HepG2 (cell line): ENCODE results near the gene MAVS. TPM values are rescaled to one million over a fixed set of nuclear protein-coding genes. Genes with fewer than 3 reads are reported as not detected.

ENCODE experiments used
- ATAC-seq: fragments of 200-7000 bp; cut with Tn5 transposase; 3 replicates; pipeline ENCODE4 v1.9.1; 2020; ENCODE audit warnings: mild to moderate bottlenecking, moderate library complexity
- BruUV-seq: library from RNA; stranded (reverse); fragments of 400-500 nt; replicated peaks from 2 replicates; lab custom pipeline; 2021; lab: Mats Ljungman, UMichigan
- CTCF ChIA-PET: fragments of 300-600 bp; formaldehyde crosslinking; extraction: SDS; loops from one replicate; lab custom pipeline; 2021; ENCODE audit warnings: low total read pairs, inconsistent platforms, low intra/inter-chr PET ratio; lab: Yijun Ruan, JAX
- POLR2A ChIA-PET: fragments of 350-600 bp; sonication (Branson Sonifier 250); formaldehyde crosslinking; loops from one replicate; lab custom pipeline; 2020; ENCODE audit warnings: antibody characterized with exemption, inconsistent platforms; lab: Yijun Ruan, JAX
- DNase-seq: peaks from one replicate; pipeline ENCODE4 v3.0.0-alpha.2; 2015; ENCODE audit warnings: low spot score
- FAIRE-seq: peaks from 3 replicates; lab custom pipeline; 2011; peaks lifted over from hg19 to GRCh38; lab: Jason Lieb, UNC
- H2AFZ ChIP-seq: one replicate; pipeline ENCODE4 v1.6.1; 2011; ENCODE audit warnings: low read length, inconsistent platforms
- H3K27ac ChIP-seq: fragments of 300-600 bp; 3 replicates; pipeline ENCODE4 v1.8.0; 2011; ENCODE audit warnings: mixed run types, mild to moderate bottlenecking, mixed read lengths, low read length, inconsistent platforms; ENCODE audit not compliant: insufficient read depth; ENCODE audit errors: extremely low read length
- H3K27me3 ChIP-seq, 2 experiments: fragments of 200-600 bp in 1 of 2; 2 replicates in 1 of 2; 3 replicates in 1 of 2; pipeline versions ENCODE4 v1.6.0 to v1.8.0; 2011; ENCODE audit warnings: low read length in 2 of 2, mild to moderate bottlenecking in 2 of 2, moderate library complexity in 2 of 2, inconsistent platforms in 1 of 2; ENCODE audit not compliant: insufficient read depth in 2 of 2, control insufficient read depth in 1 of 2
- H3K36me3 ChIP-seq, 2 experiments: fragments of 200-600 bp in 1 of 2; replicated peaks in 1 of 2; 2 replicates in 1 of 2; 3 replicates in 1 of 2; pipeline versions ENCODE4 v1.5.1 to v1.8.0; 2011; ENCODE audit warnings: low read length in 2 of 2, inconsistent platforms in 1 of 2; ENCODE audit not compliant: insufficient read depth in 2 of 2, control insufficient read depth in 1 of 2
- H3K4me1 ChIP-seq: 2 replicates; pipeline ENCODE4 v1.5.1; 2012; ENCODE audit warnings: low read length, inconsistent platforms; ENCODE audit not compliant: insufficient read depth
- H3K4me2 ChIP-seq: 2 replicates; pipeline ENCODE4 v1.6.0; 2011; ENCODE audit warnings: low read depth, low read length, inconsistent platforms
- H3K4me3 ChIP-seq, 3 experiments: fragments of 200-600 bp in 1 of 3; sonication (generic), shearing (Covaris generic) in 1 of 3; replicated peaks in 1 of 3; 2 replicates each; pipeline ENCODE4 v1.5.1; 2011 to 2016; ENCODE audit warnings: low read length in 3 of 3, inconsistent platforms in 2 of 3, low read depth in 2 of 3, mild to moderate bottlenecking in 2 of 3, control low read depth in 1 of 3, mixed read lengths in 1 of 3; ENCODE audit not compliant: insufficient read depth in 1 of 3
- H3K79me2 ChIP-seq: one replicate; pipeline ENCODE4 v1.6.1; 2011; ENCODE audit warnings: low read length, inconsistent platforms; ENCODE audit not compliant: insufficient read depth
- H3K9ac ChIP-seq: 2 replicates; pipeline ENCODE4 v1.6.0; 2011; ENCODE audit warnings: mild to moderate bottlenecking, low read depth, low read length, inconsistent platforms; ENCODE audit not compliant: insufficient read depth
- H3K9me3 ChIP-seq: 2 replicates; pipeline ENCODE4 v1.5.1; 2012; ENCODE audit warnings: mild to moderate bottlenecking, low read length
- H4K20me1 ChIP-seq: 2 replicates; pipeline ENCODE4 v1.6.0; 2011; ENCODE audit warnings: inconsistent platforms, mild to moderate bottlenecking, low read length, moderate library complexity; ENCODE audit not compliant: insufficient read depth
- GATAD2A ChIP-seq: IDR thresholded peaks from 2 replicates; pipeline ENCODE4 v1.6.1; 2016
- HOXD1 ChIP-seq: sonication (generic); formaldehyde crosslinking; IDR thresholded peaks from 2 replicates; pipeline ENCODE4 v1.5.0; 2020; ENCODE audit warnings: missing genetic modification reagents
- PHB2 ChIP-seq: fragments of 450-650 bp; IDR thresholded peaks from 2 replicates; pipeline ENCODE4 v1.6.1; 2018; ENCODE audit not compliant: partially characterized antibody
- POLR2G ChIP-seq: fragments of 200-400 bp; formaldehyde crosslinking; IDR thresholded peaks from 2 replicates; pipeline ENCODE4 v1.6.1; 2018; ENCODE audit warnings: mild to moderate bottlenecking, low read depth, low read length, moderate library complexity
- SMARCE1 ChIP-seq: fragments of 450-650 bp; IDR thresholded peaks from 2 replicates; pipeline ENCODE4 v1.6.1; 2017; ENCODE audit warnings: borderline replicate concordance
- SNAI1 ChIP-seq: sonication (generic); formaldehyde crosslinking; IDR thresholded peaks from 2 replicates; pipeline ENCODE4 v1.5.0; 2020; ENCODE audit warnings: mild to moderate bottlenecking, missing genetic modification reagents, borderline replicate concordance
- SP2 ChIP-seq: sonication (generic); formaldehyde crosslinking; IDR thresholded peaks from 2 replicates; pipeline ENCODE4 v1.5.1; 2020; ENCODE audit warnings: mild to moderate bottlenecking, missing genetic modification reagents
- TGIF2 ChIP-seq: IDR thresholded peaks from 2 replicates; pipeline ENCODE4 v1.6.1; 2016; ENCODE audit warnings: control low read depth, missing compliant biosample characterization
- ZNF317 ChIP-seq: sonication (generic); formaldehyde crosslinking; IDR thresholded peaks from 2 replicates; pipeline ENCODE4 v1.5.0; 2020; ENCODE audit warnings: mild to moderate bottlenecking, missing genetic modification reagents
- ZNF34 ChIP-seq: sonication (generic); formaldehyde crosslinking; IDR thresholded peaks from 2 replicates; pipeline ENCODE4 v1.4.0; 2020; ENCODE audit warnings: mild to moderate bottlenecking, missing genetic modification reagents, borderline replicate concordance
- ZNF496 ChIP-seq: sonication (generic); formaldehyde crosslinking; IDR thresholded peaks from 2 replicates; pipeline ENCODE4 v1.8.1; 2023; ENCODE audit warnings: mild to moderate bottlenecking, moderate library complexity, missing genetic modification reagents; ENCODE audit not compliant: insufficient replicate concordance
- ZNF775 ChIP-seq: sonication (generic); formaldehyde crosslinking; IDR thresholded peaks from 2 replicates; pipeline ENCODE4 v1.4.0; 2020; ENCODE audit warnings: missing genetic modification reagents, mild to moderate bottlenecking, moderate library complexity, borderline replicate concordance
- WGBS: methylation state at CpG from one replicate; pipeline ENCODE4 v1.1.6; 2017; ENCODE audit warnings: low lambda C conversion rate; 5-methylcytosine and 5-hydroxymethylcytosine counted together
- in situ Hi-C: cut with HindIII; loops from 2 replicates; pipeline ENCODE4 v1.10.0; 2017; ENCODE audit warnings: low pct_unique_long_range_greater_than_20kb; ENCODE audit not compliant: extremely low pct_ligation_motif_present
- intact Hi-C: fragments of 100-400 bp; cut with micrococcal nuclease; formaldehyde crosslinking; loops from one replicate; pipeline ENCODE4 v1.10.0; 2022; ENCODE audit not compliant: unreplicated experiment
- polyA plus RNA-seq, 8 experiments: library from polyadenylated mRNA; depleted of rRNA in 3 of 8; stranded (reverse) in 7 of 8; unstranded in 1 of 8; fragments of >200 nt; fragmentation: Illumina TruSeq in 4 of 8; extraction: Trizol in 4 of 8; gene quantifications; 2 replicates each; pipeline versions ENCODE4 v1.2.1 to v1.2.3, GENCODE V29; 2011 to 2016; ENCODE audit warnings: low read depth in 4 of 8, missing spikeins in 1 of 8, mixed read lengths in 1 of 8; ENCODE audit not compliant: insufficient read depth in 1 of 8
- total RNA-seq, 5 experiments: library from RNA; depleted of rRNA; stranded (reverse); fragments of >200 nt; fragmentation: Illumina TruSeq; extraction: Trizol; gene quantifications; 2 replicates each; pipeline ENCODE4 v1.2.3, GENCODE V29; 2016; ENCODE audit warnings: low read depth in 1 of 5
- TF ChIP-seq, protein P1 (sequence below): sonication (generic); formaldehyde crosslinking; IDR thresholded peaks from 2 replicates; pipeline ENCODE4 v1.5.0; 2020; ENCODE audit warnings: missing genetic modification reagents
- TF ChIP-seq, protein P2 (sequence below): sonication (generic); formaldehyde crosslinking; IDR thresholded peaks from 2 replicates; pipeline ENCODE4 v1.8.0; 2022; ENCODE audit warnings: missing genetic modification reagents, mild to moderate bottlenecking, inconsistent platforms, borderline replicate concordance
- TF ChIP-seq, protein P3 (sequence below): sonication (generic); formaldehyde crosslinking; IDR thresholded peaks from 2 replicates; pipeline ENCODE4 v1.4.0; 2020; ENCODE audit warnings: missing genetic modification reagents

MAVS gene
- total and polyA plus RNA-seq, 2 of the 13 experiments (the other 11 are each of a cell fraction or from before 2014, with no cell fraction given) = 27.3 to 36.6 TPM

DNA sequence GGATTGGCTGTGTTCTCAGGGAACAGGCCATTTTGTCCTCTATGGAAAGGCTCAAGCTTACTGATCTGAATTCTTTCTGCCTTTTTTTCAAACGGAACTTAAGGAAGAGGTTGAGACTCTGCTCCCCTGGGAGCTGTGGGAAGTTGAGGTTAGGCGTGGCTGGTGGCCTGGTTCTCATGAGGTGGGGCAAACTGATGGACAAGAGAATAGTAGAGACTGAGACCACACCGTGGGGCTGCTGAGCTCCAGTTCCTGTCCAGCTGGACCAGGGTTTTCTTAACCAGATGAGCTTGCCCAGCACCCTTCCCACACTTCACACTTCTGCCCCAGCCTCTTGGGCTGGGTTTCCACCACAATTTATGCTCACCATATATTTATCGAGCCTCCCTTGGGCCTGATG, 20.2 kb upstream of the MAVS start:
- FAIRE-seq (no peak), DNase-seq (no peak), ATAC-seq (no peak)
- H2AFZ ChIP-seq = no peak overlapping the region
- no peaks in the 10 kb centered on the region for H3K27me3 ChIP-seq
- peaks cover 9 to 23% of the 10 kb centered on the region in 2 experiments for H3K36me3 ChIP-seq
- no TSS peak for BruUV-seq
- in situ Hi-C loops = no loop called here
- H3K4me3 ChIP-seq = no peak overlapping the region
- no peak overlapping the region for H3K4me2 ChIP-seq
- no peaks in the 10 kb centered on the region for H4K20me1 ChIP-seq
- ChIA-PET CTCF (no interaction called here), POLR2A (interaction anchor here (1.3 to 1.6 kb wide), 2 partner anchors 8 to 29 kb away, joined by 4 to 5 read pairs; no protein-coding TSS in a partner anchor)
- 91% methylated on average over 4 of the region's 4 CpGs for WGBS
- peaks cover 7% of the 10 kb centered on the region for H3K4me1 ChIP-seq
- no peaks in the 10 kb centered on the region for H3K9me3 ChIP-seq
- TF ChIP-seq, protein P1, sequence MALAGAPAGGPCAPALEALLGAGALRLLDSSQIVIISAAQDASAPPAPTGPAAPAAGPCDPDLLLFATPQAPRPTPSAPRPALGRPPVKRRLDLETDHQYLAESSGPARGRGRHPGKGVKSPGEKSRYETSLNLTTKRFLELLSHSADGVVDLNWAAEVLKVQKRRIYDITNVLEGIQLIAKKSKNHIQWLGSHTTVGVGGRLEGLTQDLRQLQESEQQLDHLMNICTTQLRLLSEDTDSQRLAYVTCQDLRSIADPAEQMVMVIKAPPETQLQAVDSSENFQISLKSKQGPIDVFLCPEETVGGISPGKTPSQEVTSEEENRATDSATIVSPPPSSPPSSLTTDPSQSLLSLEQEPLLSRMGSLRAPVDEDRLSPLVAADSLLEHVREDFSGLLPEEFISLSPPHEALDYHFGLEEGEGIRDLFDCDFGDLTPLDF = no peak
- TF ChIP-seq POLR2G = peak; percentile 12; the same call in 1 of the 2 replicates
- H3K79me2 ChIP-seq = peaks cover 6% of the 10 kb centered on the region
- no peak overlapping the region for H3K9ac ChIP-seq
- H3K27ac ChIP-seq = no peak overlapping the region
- intact Hi-C loops = no loop called here

DNA sequence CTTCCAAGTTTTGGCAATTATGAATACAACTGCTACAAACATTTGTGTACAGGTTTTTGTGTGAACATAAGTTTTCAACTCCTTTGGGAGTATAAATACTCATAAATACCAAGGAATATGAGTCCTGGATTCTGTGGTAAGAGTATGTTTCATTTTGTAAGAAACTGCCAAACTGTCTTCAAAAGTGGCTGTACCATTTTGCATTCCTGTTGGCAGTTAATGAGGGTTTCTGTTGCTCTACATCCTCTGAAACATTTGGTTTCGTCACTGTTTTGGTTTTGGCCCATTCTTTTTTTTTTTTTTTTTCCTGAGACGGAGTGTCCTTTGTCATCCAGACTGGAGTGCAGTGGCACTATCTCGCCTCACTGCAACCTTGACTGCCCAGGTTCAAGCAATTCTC, 17.8 kb upstream of the MAVS start:
- no peak for DNase-seq
- no peak overlapping the region for H3K4me3 ChIP-seq
- no TSS peak for BruUV-seq
- ChIA-PET CTCF (no interaction called here), POLR2A (interaction anchor here (0.7 kb wide), 1 partner anchor 8 kb away, joined by 3 read pairs; the partner anchor contains the start of gene AP5S1)
- WGBS = 92% methylated on average over 3 of the region's 3 CpGs
- no peak overlapping the region for H2AFZ ChIP-seq
- peaks cover 5 to 9% of the 10 kb centered on the region in 2 experiments; a peak in 4 of 5 replicates for H3K36me3 ChIP-seq
- no peaks in the 10 kb centered on the region for H3K27me3 ChIP-seq
- no peak overlapping the region for H3K4me2 ChIP-seq
- H3K9ac ChIP-seq = no peak overlapping the region
- no peaks in the 10 kb centered on the region for H4K20me1 ChIP-seq
- FAIRE-seq = no peak
- in situ Hi-C loops (no loop called here), intact Hi-C loops (no loop called here)
- no peak overlapping the region for H3K27ac ChIP-seq
- no peaks in the 10 kb centered on the region for H3K79me2 ChIP-seq
- no peaks in the 10 kb centered on the region for H3K9me3 ChIP-seq
- H3K4me1 ChIP-seq = no peaks in the 10 kb centered on the region
- no peak for ATAC-seq
- TF ChIP-seq SMARCE1 (no peak), ZNF775 (CRISPR knock-in tag) (no peak), TGIF2 (CRISPR knock-in tag) (no peak), PHB2 (no peak), SNAI1 (CRISPR knock-in tag) (no peak), GATAD2A (CRISPR knock-in tag) (no peak), ZNF34 (CRISPR knock-in tag) (no peak), HOXD1 (no peak), SP2 (no peak), ZNF496 (no peak), ZNF317 (CRISPR knock-in tag) (no peak)
- TF ChIP-seq, protein P2, sequence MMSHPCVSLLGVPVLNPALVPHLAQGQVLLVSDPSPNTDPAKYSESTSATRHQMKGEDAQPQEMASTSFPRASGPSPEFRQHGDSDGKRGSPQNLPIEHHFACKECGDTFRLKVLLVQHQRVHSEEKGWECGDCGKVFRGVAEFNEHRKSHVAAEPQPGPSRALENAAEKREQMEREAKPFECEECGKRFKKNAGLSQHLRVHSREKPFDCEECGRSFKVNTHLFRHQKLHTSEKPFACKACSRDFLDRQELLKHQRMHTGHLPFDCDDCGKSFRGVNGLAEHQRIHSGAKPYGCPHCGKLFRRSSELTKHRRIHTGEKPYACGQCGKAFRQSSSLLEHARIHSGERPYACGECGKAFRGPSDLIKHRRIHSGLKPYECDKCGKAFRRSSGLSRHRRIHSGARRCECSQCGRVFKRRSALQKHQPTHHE (CRISPR knock-in tag) = no peak
- TF ChIP-seq, protein P3, sequence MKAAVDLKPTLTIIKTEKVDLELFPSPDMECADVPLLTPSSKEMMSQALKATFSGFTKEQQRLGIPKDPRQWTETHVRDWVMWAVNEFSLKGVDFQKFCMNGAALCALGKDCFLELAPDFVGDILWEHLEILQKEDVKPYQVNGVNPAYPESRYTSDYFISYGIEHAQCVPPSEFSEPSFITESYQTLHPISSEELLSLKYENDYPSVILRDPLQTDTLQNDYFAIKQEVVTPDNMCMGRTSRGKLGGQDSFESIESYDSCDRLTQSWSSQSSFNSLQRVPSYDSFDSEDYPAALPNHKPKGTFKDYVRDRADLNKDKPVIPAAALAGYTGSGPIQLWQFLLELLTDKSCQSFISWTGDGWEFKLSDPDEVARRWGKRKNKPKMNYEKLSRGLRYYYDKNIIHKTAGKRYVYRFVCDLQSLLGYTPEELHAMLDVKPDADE (CRISPR knock-in tag) = no peak
